ENCODE data around the gene DIP2C. TPM values are rescaled to one million over a fixed set of nuclear protein-coding genes. Genes with fewer than 3 reads are reported as not detected.

DIP2C gene
- total RNA-seq, 1 experiment from 2014 or later, result 11.0 TPM

- peaks cover 17% of the 10 kb centered on the region for H3K36me3 Mint-ChIP-seq (ENCODE audit: insufficient read depth, unreplicated experiment)
- peak overlapping the region; percentile 79 for H3K27ac Mint-ChIP-seq (ENCODE audit: unreplicated experiment)
- TF ChIP-seq CTCF (IDR thresholded peaks at IDR 0.05; ENCODE audit: unreplicated experiment), result no peak
- no TSS peak for BruUV-seq (replicated peaks)
- no peaks in the 10 kb centered on the region for H3K9me3 Mint-ChIP-seq (ENCODE audit: low read depth, unreplicated experiment)
- peak overlapping the region; percentile 48 for H3K4me3 Mint-ChIP-seq (ENCODE audit: low read depth, unreplicated experiment)
- no peak for DNase-seq
- CTCF ChIA-PET, result interaction anchor here (0.8 to 1.4 kb wide), 3 partner anchors 13 to 59 kb away, joined by 3 to 12 read pairs (median 4); no protein-coding TSS in a partner anchor
- peaks cover 31% of the 10 kb centered on the region for H3K4me1 Mint-ChIP-seq (ENCODE audit: low read depth, unreplicated experiment)
- intact Hi-C loops (cut with micrococcal nuclease; ENCODE audit: unreplicated experiment), result loop anchor here (5.0 kb wide), 1 partner anchor 66 kb away; no protein-coding TSS in a partner anchor
- no peaks in the 10 kb centered on the region for H3K27me3 Mint-ChIP-seq (ENCODE audit: unreplicated experiment)
Observed at GRCh38 chr10:546451-546850, 143.0 kb downstream of the DIP2C start.

- H3K9me3 Mint-ChIP-seq (ENCODE audit: low read depth, unreplicated experiment), result no peaks in the 10 kb centered on the region
- H3K27me3 Mint-ChIP-seq (ENCODE audit: unreplicated experiment), result no peaks in the 10 kb centered on the region
- peaks cover 45% of the 10 kb centered on the region for H3K4me1 Mint-ChIP-seq (ENCODE audit: low read depth, unreplicated experiment)
- no TSS peak for BruUV-seq (replicated peaks)
- TF ChIP-seq CTCF (IDR thresholded peaks at IDR 0.05; ENCODE audit: unreplicated experiment), result no peak
- peaks cover 18% of the 10 kb centered on the region for H3K36me3 Mint-ChIP-seq (ENCODE audit: insufficient read depth, unreplicated experiment)
- no peak overlapping the region for H3K4me3 Mint-ChIP-seq (ENCODE audit: low read depth, unreplicated experiment)
- CTCF ChIA-PET, result no interaction called here
- H3K27ac Mint-ChIP-seq (ENCODE audit: unreplicated experiment), result no peak overlapping the region
- DNase-seq, result no peak
- intact Hi-C loops (cut with micrococcal nuclease; ENCODE audit: unreplicated experiment), result no loop called here
Observed at GRCh38 chr10:543862-544822, 145.3 kb downstream of the DIP2C start.

- H3K27me3 Mint-ChIP-seq (ENCODE audit: unreplicated experiment), result no peaks in the 10 kb centered on the region
- H3K27ac Mint-ChIP-seq (ENCODE audit: unreplicated experiment), result no peak overlapping the region
- H3K9me3 Mint-ChIP-seq (ENCODE audit: low read depth, unreplicated experiment), result no peaks in the 10 kb centered on the region
- peaks cover 45% of the 10 kb centered on the region for H3K4me1 Mint-ChIP-seq (ENCODE audit: low read depth, unreplicated experiment)
- peaks cover 18% of the 10 kb centered on the region for H3K36me3 Mint-ChIP-seq (ENCODE audit: insufficient read depth, unreplicated experiment)
- BruUV-seq (replicated peaks), result no TSS peak
- no peak overlapping the region for H3K4me3 Mint-ChIP-seq (ENCODE audit: low read depth, unreplicated experiment)
- DNase-seq, result no peak
- intact Hi-C loops (cut with micrococcal nuclease; ENCODE audit: unreplicated experiment), result no loop called here
- no peak for TF ChIP-seq CTCF (IDR thresholded peaks at IDR 0.05; ENCODE audit: unreplicated experiment)
- CTCF ChIA-PET, result no interaction called here
Observed at GRCh38 chr10:543131-543530, 146.3 kb downstream of the DIP2C start.

GRCh38 chr10:541750-542371 is 147.6 kb downstream of the DIP2C start:
- H3K4me1 Mint-ChIP-seq (ENCODE audit: low read depth, unreplicated experiment), result peaks cover 33% of the 10 kb centered on the region
- H3K27ac Mint-ChIP-seq (ENCODE audit: unreplicated experiment), result peak overlapping the region; percentile 12
- H3K36me3 Mint-ChIP-seq (ENCODE audit: insufficient read depth, unreplicated experiment), result peaks cover 14% of the 10 kb centered on the region
- no TSS peak for BruUV-seq (replicated peaks)
- no peaks in the 10 kb centered on the region for H3K9me3 Mint-ChIP-seq (ENCODE audit: low read depth, unreplicated experiment)
- no peaks in the 10 kb centered on the region for H3K27me3 Mint-ChIP-seq (ENCODE audit: unreplicated experiment)
- peak; percentile 81 for DNase-seq
- peak overlapping the region; percentile 41 for H3K4me3 Mint-ChIP-seq (ENCODE audit: low read depth, unreplicated experiment)
- CTCF ChIA-PET, result no interaction called here
- intact Hi-C loops (cut with micrococcal nuclease; ENCODE audit: unreplicated experiment), result no loop called here
- no peak for TF ChIP-seq CTCF (IDR thresholded peaks at IDR 0.05; ENCODE audit: unreplicated experiment)

All from Calu3 (cell line).